Aorta (tissue), 5 donors: Measurements from ENCODE around the gene OCSTAMP. TPM values are rescaled to one million over a fixed set of nuclear protein-coding genes. Genes with fewer than 3 reads are reported as not detected.

ENCODE experiments used
- ATAC-seq: fragments of 200-7000 bp; cut with Tn5 transposase; one replicate; pipeline ENCODE4 v1.9.1; 2022; ENCODE audit warnings: moderate library complexity; ENCODE audit not compliant: low FRiP score
- DNase-seq, 2 donors: peaks; one replicate each; pipeline ENCODE4 v3.0.0-alpha.2; 2020
- H3K27ac ChIP-seq, 2 donors: one replicate each; pipeline ENCODE4 v1.5.1; 2013; ENCODE audit warnings: low read length in 2 of 2, mild to moderate bottlenecking in 2 of 2, moderate library complexity in 2 of 2, control low read depth in 1 of 2, inconsistent platforms in 1 of 2, low read depth in 1 of 2
- H3K27me3 ChIP-seq, 2 donors: one replicate each; pipeline ENCODE4 v1.6.1; 2013; ENCODE audit warnings: control low read depth in 1 of 2, low read length in 1 of 2, mild to moderate bottlenecking in 1 of 2, moderate library complexity in 1 of 2; ENCODE audit not compliant: insufficient read depth in 2 of 2, control insufficient read depth in 1 of 2
- H3K36me3 ChIP-seq, 2 donors: one replicate each; pipeline ENCODE4 v1.6.1; 2013; ENCODE audit warnings: control low read depth in 1 of 2, low read length in 1 of 2, mild to moderate bottlenecking in 1 of 2; ENCODE audit not compliant: insufficient read depth in 2 of 2, control insufficient read depth in 1 of 2
- H3K4me1 ChIP-seq, 2 donors: one replicate each; pipeline ENCODE4 v1.6.1; 2013; ENCODE audit warnings: low read length in 2 of 2, control low read depth in 1 of 2, mild to moderate bottlenecking in 1 of 2, moderate library complexity in 1 of 2; ENCODE audit not compliant: insufficient read depth in 2 of 2, control insufficient read depth in 1 of 2
- H3K4me3 ChIP-seq, 2 donors: one replicate each; pipeline ENCODE4 v1.5.1; 2013; ENCODE audit warnings: low read length in 2 of 2, control low read depth in 1 of 2, mild to moderate bottlenecking in 1 of 2
- H3K9me3 ChIP-seq: one replicate; pipeline ENCODE4 v1.6.1; 2013; ENCODE audit warnings: mild to moderate bottlenecking, low read length; ENCODE audit not compliant: control insufficient read depth
- WGBS, 2 donors: extraction: QIAGEN DNeasy Blood & Tissue Kit; methylation state at CpG; one replicate each; pipeline ENCODE4 v1.1.7; 2013; 5-methylcytosine and 5-hydroxymethylcytosine counted together
- intact Hi-C, 2 donors: fragments of 100-400 bp; cut with DNase I; formaldehyde crosslinking; loops; one replicate each; pipeline versions ENCODE4 v1.14.2 to v1.15.0; 2022
- polyA plus RNA-seq, 2 donors: library from polyadenylated mRNA; stranded (reverse); fragments of 200-250 nt; gene quantifications; one replicate each; pipeline ENCODE4 v1.2.3, GENCODE V29; 2013
- total RNA-seq, 2 donors: library from RNA; stranded (reverse); fragmentation: NEBNext Ultra II Directional; extraction: Animal tissue kit (Norgen Biotek cat#: 25700); gene quantifications; one replicate each; pipeline ENCODE4 v1.2.1, GENCODE V29; 2021
- donor health status: healthy with polysubstance abuse.
- donor health status: Bipolar disorder and iron deficiency.
- donor health status: DM: no; HTN: no; CAD: no.
- donor health status: DM: no; HTN: no; CAD: no.
- donor health status: DM: yes; HTN: yes; CAD: no.

Gene OCSTAMP
- total and polyA plus RNA-seq, 4 donors, result not detected

GRCh38 chr20:46501337-46501942 lies 49.0 kb downstream of the OCSTAMP start:
- no peak overlapping the region for H3K4me3 ChIP-seq
- H3K36me3 ChIP-seq, result no peaks in the 10 kb centered on the region
- ATAC-seq (no peak), DNase-seq (no peak)
- intact Hi-C loops, result no loop called here
- H3K9me3 ChIP-seq, result peaks cover 14% of the 10 kb centered on the region
- no peaks in the 10 kb centered on the region for H3K4me1 ChIP-seq
- H3K27me3 ChIP-seq, result peaks cover 0 to 2% of the 10 kb centered on the region in 2 donors
- 95 to 97% methylated on average over 5 of the region's 5 CpGs for WGBS, 2 donors
- H3K27ac ChIP-seq, result no peak overlapping the region

- intact Hi-C loops, result no loop called here
- H3K27ac ChIP-seq, result no peak overlapping the region
- peaks cover 8% of the 10 kb centered on the region for H3K9me3 ChIP-seq
- H3K4me3 ChIP-seq, result no peak overlapping the region
- no peaks in the 10 kb centered on the region for H3K4me1 ChIP-seq
- ATAC-seq, result no peak
- WGBS, 2 donors, result 72 to 78% methylated on average over 4 of the region's 4 CpGs
- no peaks in the 10 kb centered on the region for H3K27me3 ChIP-seq
- no peak for DNase-seq
- no peaks in the 10 kb centered on the region for H3K36me3 ChIP-seq
Observed at GRCh38 chr20:46494077-46494476, 56.4 kb downstream of the OCSTAMP start.

GRCh38 chr20:46491354-46491753 lies 59.1 kb downstream of the OCSTAMP start:
- 90 to 92% methylated on average over 8 of the region's 8 CpGs for WGBS, 2 donors
- DNase-seq, result no peak

More at GRCh38 chr20:46491354-46491753, 59.1 kb downstream of the OCSTAMP start:
- no peak for ATAC-seq
- no peaks in the 10 kb centered on the region for H3K27me3 ChIP-seq
- intact Hi-C loops, result no loop called here
- H3K9me3 ChIP-seq, result no peaks in the 10 kb centered on the region
- no peak overlapping the region for H3K27ac ChIP-seq
- no peaks in the 10 kb centered on the region for H3K4me1 ChIP-seq
- H3K36me3 ChIP-seq, result no peaks in the 10 kb centered on the region
- H3K4me3 ChIP-seq, result no peak overlapping the region

Other genes starting within 250 kb of the OCSTAMP start
- gene CDH22, start 242.2 kb downstream of the OCSTAMP start, total RNA-seq, result not detected
- not detected for gene CDH22, start 242.2 kb downstream of the OCSTAMP start, polyA plus RNA-seq
- 10 to 100 TPM; 47.5 to 51.6 TPM for gene ELMO2, start 144.0 kb downstream of the OCSTAMP start, total RNA-seq
- gene ELMO2, start 144.0 kb downstream of the OCSTAMP start, polyA plus RNA-seq, result 10 to 100 TPM; 19.3 to 24.2 TPM
- 1 to 10 TPM; 1.6 to 3.9 TPM for gene ZNF334, start 37.1 kb downstream of the OCSTAMP start, total RNA-seq
- gene ZNF334, start 37.1 kb downstream of the OCSTAMP start, polyA plus RNA-seq, result under 1 TPM; 0.38 to 0.92 TPM
- gene SLC13A3, start 100.8 kb upstream of the OCSTAMP start, total RNA-seq, result 1 to 10 TPM; 3.7 to 5.1 TPM
- 1 to 10 TPM in 1 of 2 donors, not detected in 1; 1.8 TPM for gene SLC13A3, start 100.8 kb upstream of the OCSTAMP start, polyA plus RNA-seq
- 10 to 100 TPM in 1 of 2 donors, 1 to 10 TPM in 1; 9.4 to 10.4 TPM for gene TP53RK, start 138.8 kb upstream of the OCSTAMP start, total RNA-seq
- 1 to 10 TPM; 9.3 to 9.4 TPM for gene TP53RK, start 138.8 kb upstream of the OCSTAMP start, polyA plus RNA-seq
- 10 to 100 TPM; 13.9 to 25.6 TPM for gene SLC2A10, start 159.0 kb upstream of the OCSTAMP start, total RNA-seq
- gene SLC2A10, start 159.0 kb upstream of the OCSTAMP start, polyA plus RNA-seq, result 1 to 10 TPM; 3.5 to 9.7 TPM